HFF-Myc (cell line): Measurements from ENCODE around the gene UCHL5.

Experiments used
- DNase-seq: peaks from one replicate; pipeline ENCODE4 v3.0.0-alpha.2; 2011; ENCODE audit warnings: low read depth; ENCODE audit errors: extremely low read depth
- H3K4me3 ChIP-seq: replicated peaks from 2 replicates; pipeline ENCODE4 v1.5.1; 2011; ENCODE audit warnings: low read depth, mild to moderate bottlenecking, control low read depth, low read length
- TF ChIP-seq, protein P1 (sequence below): IDR thresholded peaks from 2 replicates; pipeline ENCODE4 v1.5.1; 2012; ENCODE audit warnings: mild to moderate bottlenecking, low read depth, low read length, control low read depth; ENCODE audit errors: missing control alignments

Gene UCHL5

DNA sequence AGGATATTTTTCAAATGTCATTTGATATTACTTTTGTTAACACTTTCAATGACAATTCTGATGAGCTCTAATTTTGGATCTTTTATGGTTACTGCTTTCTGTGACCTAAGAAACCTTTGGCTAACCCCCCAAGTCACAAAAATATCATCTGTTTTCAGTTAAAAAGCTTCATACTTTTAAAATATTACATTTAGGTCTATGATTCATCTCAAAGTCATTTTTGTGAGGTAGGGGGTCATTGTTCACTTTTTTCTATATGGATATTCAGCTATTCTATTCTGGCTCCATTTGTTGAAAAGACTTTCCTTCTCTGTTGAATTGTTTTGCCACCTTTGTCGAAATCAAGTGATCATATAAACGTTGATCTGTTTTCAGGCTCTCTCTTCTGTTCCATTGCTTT lies 44.8 kb downstream of the UCHL5 start:
- TF ChIP-seq, protein P1, sequence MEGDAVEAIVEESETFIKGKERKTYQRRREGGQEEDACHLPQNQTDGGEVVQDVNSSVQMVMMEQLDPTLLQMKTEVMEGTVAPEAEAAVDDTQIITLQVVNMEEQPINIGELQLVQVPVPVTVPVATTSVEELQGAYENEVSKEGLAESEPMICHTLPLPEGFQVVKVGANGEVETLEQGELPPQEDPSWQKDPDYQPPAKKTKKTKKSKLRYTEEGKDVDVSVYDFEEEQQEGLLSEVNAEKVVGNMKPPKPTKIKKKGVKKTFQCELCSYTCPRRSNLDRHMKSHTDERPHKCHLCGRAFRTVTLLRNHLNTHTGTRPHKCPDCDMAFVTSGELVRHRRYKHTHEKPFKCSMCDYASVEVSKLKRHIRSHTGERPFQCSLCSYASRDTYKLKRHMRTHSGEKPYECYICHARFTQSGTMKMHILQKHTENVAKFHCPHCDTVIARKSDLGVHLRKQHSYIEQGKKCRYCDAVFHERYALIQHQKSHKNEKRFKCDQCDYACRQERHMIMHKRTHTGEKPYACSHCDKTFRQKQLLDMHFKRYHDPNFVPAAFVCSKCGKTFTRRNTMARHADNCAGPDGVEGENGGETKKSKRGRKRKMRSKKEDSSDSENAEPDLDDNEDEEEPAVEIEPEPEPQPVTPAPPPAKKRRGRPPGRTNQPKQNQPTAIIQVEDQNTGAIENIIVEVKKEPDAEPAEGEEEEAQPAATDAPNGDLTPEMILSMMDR, result no peak
- no peak for DNase-seq
- no peak overlapping the region for H3K4me3 ChIP-seq

DNA sequence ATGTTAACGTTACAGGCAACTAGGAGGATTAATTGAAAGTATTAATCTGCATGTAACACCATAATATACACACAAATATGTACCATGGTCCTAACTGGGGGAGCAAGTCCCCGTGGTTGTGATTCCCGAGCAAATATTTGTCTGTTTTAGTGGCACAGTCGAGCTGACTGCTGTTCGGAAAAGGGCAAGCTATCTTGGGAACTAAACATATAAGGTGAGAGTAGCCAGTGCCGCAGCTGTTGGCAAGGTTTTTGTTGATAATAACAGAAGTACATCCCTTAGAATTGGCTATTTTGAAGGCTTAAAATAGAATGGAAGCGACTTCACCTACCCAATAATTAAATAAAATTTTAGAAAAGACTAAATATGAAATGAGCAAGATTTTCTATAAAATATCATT lies 45.5 kb downstream of the UCHL5 start:
- no peak overlapping the region for H3K4me3 ChIP-seq
- no peak for DNase-seq
- TF ChIP-seq, protein P1, result no peak

DNA sequence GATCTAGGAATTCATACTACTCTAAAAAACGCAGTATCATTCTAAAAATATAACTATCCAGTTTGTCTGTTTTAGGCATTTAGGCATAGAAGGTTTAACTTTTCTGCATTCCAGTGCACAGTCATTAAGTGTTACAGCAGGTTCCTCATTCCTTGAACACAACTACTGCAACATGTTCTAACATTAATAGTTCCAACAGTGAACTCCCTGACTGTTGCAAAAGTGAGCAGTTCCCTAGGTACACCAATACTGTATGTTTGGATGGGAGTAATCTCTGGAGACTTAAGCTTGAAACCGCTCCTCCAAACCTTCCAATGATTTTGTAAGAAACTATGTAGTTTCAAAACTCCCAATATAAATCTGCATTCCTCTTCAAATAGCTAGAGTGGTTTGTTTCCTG lies 46.2 kb downstream of the UCHL5 start:
- TF ChIP-seq, protein P1, result no peak
- no peak for DNase-seq
- no peak overlapping the region for H3K4me3 ChIP-seq

DNA sequence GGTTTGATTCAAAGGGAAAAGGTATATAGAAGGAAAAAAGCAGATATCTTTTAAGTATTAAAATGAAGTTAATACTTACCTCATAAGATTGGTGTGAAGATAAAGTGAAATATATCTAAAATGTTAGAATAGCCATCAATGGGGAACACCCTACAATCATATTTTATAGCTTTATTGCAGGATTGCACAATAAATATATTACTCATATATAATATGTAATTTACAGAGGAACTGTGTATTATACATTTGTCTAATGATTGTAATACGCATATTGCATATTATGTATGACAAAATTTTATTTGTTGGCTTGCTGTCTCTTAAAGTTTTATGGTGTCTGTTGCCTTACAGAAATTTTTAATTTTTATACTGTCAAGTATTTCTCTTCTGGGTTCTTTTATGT lies 47.8 kb downstream of the UCHL5 start:
- TF ChIP-seq, protein P1, result no peak
- no peak overlapping the region for H3K4me3 ChIP-seq
- DNase-seq, result no peak

DNA sequence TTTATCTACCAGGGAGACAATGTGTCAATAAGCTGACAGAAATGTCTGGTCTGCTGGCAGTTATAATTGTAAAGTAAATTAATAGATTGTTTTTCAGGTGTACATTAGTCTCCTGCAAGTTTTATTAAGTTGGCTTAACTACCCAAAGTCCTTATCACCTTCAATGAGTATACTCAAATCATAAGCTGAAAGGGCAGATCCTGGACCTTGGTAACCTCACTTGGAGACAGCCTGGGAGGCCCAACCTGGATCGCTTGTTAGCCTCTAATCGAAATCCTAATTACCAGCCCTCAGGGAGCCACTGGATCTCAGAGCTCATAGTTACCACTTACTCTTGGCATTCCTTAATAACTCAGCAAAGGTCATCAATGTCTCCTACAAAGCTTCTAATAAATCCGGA lies 49.7 kb downstream of the UCHL5 start:
- TF ChIP-seq, protein P1, result no peak
- H3K4me3 ChIP-seq, result no peak overlapping the region
- DNase-seq, result no peak

DNA sequence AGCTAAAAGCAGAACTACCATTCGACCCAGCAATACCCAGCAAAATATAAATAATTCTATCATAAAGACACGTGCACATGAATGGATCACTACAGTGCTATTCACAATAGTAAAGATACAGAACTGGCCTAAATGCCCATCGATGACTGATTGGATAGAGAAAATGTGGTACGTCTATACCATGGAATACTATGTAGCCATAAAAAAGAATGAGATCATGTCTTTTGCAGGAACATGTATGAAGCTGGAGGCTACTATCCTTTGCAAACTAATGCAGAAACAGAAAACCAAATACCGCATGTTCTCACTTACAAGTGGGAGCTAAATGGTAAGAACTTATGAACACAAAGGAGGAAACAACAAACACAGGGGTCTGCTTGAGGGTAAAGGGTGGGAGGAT lies 53.4 kb downstream of the UCHL5 start:
- TF ChIP-seq, protein P1, result no peak
- no peak for DNase-seq
- no peak overlapping the region for H3K4me3 ChIP-seq

DNA sequence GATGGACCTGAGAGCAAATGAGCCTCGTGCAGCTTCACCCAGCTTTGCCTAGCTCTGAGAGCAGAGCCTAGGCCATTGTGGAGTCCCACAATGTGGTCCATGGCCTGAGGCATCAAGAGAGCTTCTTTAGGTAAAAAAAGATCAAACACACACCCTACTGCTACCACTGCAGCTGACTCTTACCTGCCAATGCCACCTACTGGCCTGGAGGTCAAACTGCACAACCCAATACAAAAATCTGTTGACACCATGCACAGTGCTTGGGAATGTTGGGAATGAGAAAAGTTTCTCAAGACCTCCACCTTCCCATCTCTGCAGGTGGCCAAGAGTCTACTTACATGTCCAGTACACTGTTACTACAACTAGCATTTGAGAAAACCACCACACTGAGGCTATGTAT lies 60.6 kb downstream of the UCHL5 start:
- no peak for DNase-seq
- TF ChIP-seq, protein P1, result peak; percentile 31
- no peak overlapping the region for H3K4me3 ChIP-seq
